HG02678 (cell line): ENCODE results near the gene CDCA7.
"Not testable (repeated sequence)": the region's sequence is repeated elsewhere in the genome, so short reads cannot be mapped to it uniquely, and the experiment has no call there.

Source experiments
- ATAC-seq: cut with Tn5 transposase; IDR thresholded peaks from one replicate; pipeline ENCODE4 v1.9.1; 2021; ENCODE audit warnings: mild to moderate bottlenecking, moderate library complexity; ENCODE audit not compliant: unreplicated experiment

Gene CDCA7

GRCh38 chr2:173358616-173359015 lies 3.9 kb downstream of the CDCA7 start:
- ATAC-seq: no peak

GRCh38 chr2:173359231-173359630 lies 4.6 kb downstream of the CDCA7 start:
- no peak for ATAC-seq

- ATAC-seq: no peak
Measured at GRCh38 chr2:173370198-173370597, 15.5 kb downstream of the CDCA7 start.

DNA sequence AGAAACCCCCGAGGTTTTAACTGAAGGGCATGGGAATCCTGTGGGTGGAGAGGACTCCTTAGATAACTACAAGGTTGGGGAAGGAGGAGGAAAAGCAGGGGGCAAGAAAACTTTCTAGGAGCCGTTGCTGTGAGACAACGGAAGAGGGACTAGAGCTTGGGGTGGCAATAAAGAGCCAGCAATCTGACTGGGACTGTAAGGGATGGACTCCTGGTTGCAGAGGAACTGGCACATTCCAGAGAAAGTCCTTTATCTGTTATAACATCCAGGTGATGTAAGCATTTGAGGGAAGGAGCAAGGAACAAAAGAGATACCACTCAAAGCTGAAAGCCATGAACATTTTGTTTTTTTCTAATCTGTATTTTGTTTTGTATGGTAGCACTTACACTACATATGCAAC lies 16.4 kb downstream of the CDCA7 start:
- no peak for ATAC-seq

GRCh38 chr2:173373290-173373689 lies 18.6 kb downstream of the CDCA7 start:
- ATAC-seq: no peak

DNA sequence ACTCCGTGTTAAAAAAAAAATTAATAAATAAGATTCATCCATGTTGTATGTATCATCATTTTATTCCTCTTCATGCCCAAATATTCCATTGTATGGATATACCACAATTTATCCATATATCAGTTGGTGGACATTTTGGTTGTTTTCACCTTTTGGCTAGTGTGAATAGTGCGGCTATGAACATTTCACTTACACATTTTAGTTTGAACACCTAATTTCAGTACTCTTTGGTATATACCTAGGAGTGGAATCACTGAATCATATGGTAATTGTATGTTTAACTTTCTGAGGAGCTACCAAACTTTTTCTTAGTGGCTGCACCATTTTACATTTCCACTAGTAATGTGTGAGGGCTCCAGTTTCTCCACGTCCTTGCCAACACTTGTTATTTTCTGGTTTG lies 20.0 kb downstream of the CDCA7 start:
- no peak for ATAC-seq

- not testable (repeated sequence) for ATAC-seq
Measured at GRCh38 chr2:173385534-173385933, 30.9 kb downstream of the CDCA7 start.

GRCh38 chr2:173386021-173386737 lies 31.5 kb downstream of the CDCA7 start:
- no peak for ATAC-seq

DNA sequence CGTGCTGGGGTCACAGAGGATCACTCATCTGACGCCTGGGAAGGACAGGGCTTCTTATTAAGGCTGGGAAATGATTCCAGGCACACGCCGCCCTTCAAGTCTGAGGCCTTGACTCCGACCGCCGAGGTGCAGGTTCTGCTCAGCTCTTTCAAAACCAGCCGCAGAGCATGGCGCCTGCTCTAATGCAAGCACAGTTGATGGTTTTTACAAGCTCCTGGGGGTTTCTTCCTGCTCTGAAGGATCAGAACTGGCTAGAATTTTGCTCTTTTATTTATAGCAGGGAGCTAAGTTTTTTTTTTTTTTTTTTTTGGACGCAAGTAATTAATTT lies 32.0 kb downstream of the CDCA7 start:
- ATAC-seq: no peak

DNA sequence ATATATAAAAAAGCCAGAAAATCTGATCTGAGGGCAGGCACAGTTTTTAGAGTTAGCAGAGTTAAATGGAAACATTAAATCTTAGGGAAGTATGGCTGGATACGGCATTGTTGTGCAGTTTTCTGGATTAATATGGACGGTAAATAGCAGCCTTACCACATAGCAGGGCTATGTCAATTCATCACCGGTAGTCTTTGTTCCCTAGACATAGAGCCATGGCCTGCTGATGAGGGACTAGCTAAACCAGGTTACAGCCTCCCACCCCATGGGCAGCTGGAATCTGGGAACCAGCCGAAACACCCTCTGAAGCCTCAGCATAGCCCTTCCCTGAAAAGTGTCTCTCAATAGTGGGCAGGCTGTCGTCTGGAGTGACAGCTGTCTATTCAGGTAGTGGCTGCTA lies 32.4 kb downstream of the CDCA7 start:
- no peak for ATAC-seq

DNA sequence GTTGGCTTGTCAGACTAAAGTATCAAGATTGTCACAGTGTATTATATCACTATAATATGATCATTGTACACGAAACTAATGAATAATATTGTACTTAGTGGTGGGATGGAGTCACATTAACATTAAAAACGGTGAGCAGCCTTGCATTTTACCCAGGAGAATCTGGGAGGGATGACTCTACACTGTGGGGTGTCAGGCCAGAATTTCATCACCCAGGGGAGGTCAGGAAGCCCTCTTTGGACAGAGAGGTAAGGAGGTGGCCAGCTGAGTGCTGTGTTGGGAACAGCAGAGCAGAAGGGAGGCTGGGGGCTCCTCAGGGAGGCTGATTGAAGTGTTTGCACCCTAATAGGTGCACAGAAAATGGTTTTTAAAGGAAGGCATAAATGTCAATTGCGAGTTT lies 33.0 kb downstream of the CDCA7 start:
- ATAC-seq: no peak

- no peak for ATAC-seq
Measured at GRCh38 chr2:173388795-173389194, 34.1 kb downstream of the CDCA7 start.

GRCh38 chr2:173390036-173390435 lies 35.4 kb downstream of the CDCA7 start:
- ATAC-seq: no peak

- ATAC-seq: no peak
Measured at GRCh38 chr2:173392731-173393130, 38.1 kb downstream of the CDCA7 start.

- ATAC-seq: no peak
Measured at GRCh38 chr2:173393186-173393585, 38.5 kb downstream of the CDCA7 start.

GRCh38 chr2:173393636-173394035 lies 39.0 kb downstream of the CDCA7 start:
- no peak for ATAC-seq

- ATAC-seq: no peak
Measured at GRCh38 chr2:173394091-173394974, 39.7 kb downstream of the CDCA7 start.

GRCh38 chr2:173395567-173396351 lies 41.1 kb downstream of the CDCA7 start:
- ATAC-seq: no peak

DNA sequence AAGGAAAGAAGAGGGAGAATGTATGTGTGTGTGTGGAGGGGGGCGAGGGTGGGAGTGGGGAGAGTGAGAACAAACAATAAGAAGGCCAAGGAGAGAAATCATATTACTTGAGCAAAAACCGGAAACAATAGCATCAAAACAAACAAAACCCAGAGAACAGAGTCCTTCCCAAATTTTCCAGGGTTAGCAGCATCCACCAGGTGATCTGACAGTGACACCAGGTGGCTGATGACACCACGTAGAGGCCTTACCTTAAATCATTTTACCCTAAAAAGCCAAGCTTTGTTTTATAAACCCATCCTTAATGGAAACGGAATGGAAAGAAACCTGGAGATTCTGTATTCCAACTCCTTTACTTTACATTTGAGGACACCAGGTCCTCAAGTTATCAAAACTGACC lies 42.9 kb downstream of the CDCA7 start:
- ATAC-seq: no peak

DNA sequence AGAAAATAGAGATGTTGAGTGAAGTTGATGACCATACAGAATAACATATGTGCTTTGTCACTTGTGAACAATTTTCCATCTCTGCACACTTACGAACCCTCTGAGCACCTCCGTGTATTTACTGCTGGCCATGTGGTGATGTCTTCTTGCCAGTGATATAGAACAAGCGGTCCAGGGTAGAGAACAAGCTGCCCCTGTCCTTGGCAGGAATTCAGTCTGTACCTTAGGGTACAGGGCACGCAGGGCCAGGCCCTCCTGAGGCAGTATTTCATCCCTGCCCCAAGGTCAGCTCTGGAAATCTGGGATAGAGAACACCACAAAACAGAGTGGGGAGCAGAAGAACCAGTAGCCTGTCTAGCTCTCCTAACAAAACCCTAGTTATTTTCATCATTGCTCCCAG lies 44.6 kb downstream of the CDCA7 start:
- ATAC-seq: no peak

DNA sequence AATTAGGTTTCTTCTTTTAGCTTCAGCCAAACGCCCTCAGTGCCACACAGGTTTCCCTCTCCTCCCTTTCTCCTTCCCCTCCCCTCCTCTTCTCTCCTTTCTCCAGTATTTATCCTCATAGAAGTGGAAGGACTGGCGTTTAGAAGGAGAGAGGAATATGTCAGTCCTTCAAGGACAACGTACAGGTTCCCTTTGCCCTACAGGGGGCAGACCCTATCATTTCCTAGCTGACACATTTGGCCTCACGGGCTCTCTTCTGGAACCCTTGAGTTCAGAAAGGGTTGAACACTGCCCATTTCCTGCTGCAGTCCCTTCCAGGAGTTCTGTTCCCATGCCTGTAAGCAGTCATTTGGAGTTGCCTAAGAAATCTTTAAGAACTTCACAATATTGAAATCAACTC lies 46.1 kb downstream of the CDCA7 start:
- no peak for ATAC-seq
